Measurements from ENCODE around the gene GRM5.

DNA sequence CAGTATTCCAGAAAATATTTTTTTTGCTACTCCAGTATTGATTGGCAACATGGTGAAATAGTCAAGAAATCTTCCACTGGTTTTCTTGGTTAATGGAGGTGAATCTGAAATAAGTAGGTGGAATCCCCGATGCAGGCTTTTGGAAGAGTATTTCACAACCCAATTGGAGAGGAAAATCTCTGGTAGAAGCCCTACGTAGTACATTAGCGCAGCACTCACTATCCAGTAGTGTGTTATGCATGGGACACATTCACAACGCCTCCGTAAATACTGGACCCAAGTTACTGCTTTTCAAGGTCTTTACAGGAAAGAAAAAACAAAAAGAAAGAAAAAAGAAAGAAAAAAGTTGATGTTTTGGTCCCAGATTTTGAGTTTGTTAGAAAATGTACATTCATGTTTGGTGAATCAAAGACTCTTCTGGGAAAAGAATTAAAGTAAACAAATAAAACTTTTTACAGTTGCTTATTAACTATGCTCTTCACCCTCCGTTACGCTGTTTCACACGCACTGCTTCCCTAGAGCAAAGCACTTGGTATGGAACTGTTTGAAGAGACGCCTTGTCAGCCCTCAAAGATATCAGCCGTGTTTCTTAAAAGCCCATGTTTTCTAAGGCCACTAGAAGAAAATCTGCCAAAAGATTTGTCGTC, 557.9 kb downstream of the GRM5 start:
- TF ChIP-seq POLR2A (IDR thresholded peaks at IDR 0.05; ENCODE audit: low read depth, low read length), result no peak
- no peak for TF ChIP-seq POLR2AphosphoS5 (IDR thresholded peaks at IDR 0.05; ENCODE audit: low read depth, low read length)
- no peak for TF ChIP-seq TAF1 (IDR thresholded peaks at IDR 0.05; ENCODE audit: low read depth, low read length)
